DMS79 treated with DMSO at 0.1 percent for 48 hours (cell line): ENCODE measurements around the gene CUEDC2.
A peak's percentile ranks its signal among the peaks of the same experiment; 100 is the strongest.
"Not testable (repeated sequence)": the region's sequence is repeated elsewhere in the genome, so short reads cannot be mapped to it uniquely, and the experiment has no call there.

Experiments
- DNase-seq: peaks from one replicate; lab custom pipeline; 2025; lab: John Stamatoyannopoulos, UW

Gene CUEDC2

DNA sequence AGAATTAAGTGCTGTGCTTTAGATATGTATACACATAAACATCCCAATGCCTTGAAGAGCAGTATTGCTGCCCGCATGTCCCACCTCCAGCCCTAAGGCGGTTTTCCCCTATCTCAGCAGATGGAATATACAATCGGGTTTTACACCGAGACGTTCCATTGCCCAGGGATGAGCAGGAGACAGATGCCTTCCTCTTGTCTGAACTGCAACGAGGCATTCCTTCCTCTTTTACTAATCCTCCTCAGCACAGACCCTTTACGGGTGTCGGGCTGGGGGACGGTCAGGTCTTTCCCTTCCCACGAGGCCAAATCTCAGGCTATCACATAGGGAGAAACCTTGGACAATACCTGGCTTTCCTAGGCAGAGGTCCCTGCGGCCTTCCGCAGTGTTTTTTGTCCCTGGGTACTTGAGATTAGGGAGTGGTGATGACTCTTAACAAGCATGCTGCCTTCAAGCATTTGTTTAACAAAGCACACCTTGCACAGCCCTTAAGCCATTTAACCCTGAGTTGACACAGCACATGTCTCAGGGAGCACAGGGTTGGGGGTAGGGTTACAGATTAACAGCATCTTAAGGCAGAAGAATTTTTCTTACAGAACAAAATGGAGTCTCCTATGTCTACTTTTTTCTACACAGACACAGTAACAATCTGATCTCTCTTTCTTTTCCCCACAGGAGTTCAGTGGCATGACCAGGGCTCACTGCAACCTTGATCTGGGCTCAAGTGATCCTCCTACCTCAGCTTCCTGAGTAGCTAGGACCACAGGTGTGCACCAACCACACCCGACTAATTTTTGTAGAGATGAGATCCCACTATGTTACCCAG lies 22.5 kb upstream of the CUEDC2 start:
- not testable (repeated sequence) for DNase-seq

DNA sequence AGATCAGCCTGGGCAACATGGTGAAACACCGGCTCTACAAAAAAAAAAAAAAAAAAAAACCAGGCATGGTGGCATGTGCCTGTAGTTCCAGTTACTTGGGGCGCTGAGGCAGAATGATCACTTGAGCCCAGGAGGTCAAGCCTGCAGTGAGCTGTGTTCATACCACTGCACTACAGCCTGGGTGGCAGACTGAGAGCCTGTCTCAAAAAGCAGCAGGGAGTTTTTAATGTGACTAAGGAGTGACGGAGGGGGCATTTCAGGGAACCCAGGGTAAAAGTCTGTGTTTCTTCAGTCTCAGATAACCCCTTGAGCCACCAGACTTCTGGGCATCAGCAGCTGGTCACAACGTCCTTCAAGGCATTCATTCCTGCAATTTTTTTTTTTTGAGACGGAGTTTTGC lies 21.1 kb upstream of the CUEDC2 start:
- no peak for DNase-seq

DNA sequence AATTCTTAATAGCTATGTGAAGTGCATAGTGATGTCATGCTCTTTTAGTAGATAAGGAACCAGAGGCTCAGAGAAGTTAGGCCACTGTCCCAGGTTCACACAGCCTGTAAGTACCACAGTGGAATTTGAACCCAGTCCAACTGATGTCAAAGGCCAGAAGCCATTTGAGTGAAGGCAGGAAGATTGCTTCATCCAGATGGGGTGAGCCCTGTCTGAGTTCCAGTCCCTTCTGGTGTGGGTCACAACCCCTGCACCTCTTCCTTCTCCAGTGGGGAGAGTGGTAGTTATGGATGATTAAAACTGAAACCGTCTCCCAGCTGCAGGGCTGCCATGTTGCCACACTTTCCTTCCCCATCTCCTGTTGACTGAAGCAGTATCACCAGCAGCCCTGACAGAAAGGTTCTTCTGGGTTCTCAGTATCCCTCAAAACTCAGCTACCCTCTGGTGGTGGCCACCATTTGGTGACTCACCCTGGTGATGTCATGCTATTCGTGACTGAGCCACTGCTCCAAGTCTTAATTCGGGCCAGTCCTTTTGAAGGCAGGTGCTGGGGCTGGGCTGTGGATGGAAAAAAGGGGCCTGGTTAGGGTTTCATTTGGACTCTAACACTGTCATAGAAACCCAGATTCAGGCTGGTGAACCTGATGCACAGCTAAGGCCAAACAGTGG lies 20.4 kb upstream of the CUEDC2 start:
- DNase-seq: no peak

GRCh38 chr10:102451105-102451969 lies 19.0 kb upstream of the CUEDC2 start, which contains the start of gene C10orf95:
TSS of gene C10orf95 (minus strand) at chr10:102451543. CDS start at chr10:102451093, 450 bp downstream.
- no peak for DNase-seq

GRCh38 chr10:102450374-102451104 lies 18.2 kb upstream of the CUEDC2 start:
- DNase-seq: peak; percentile 42

DNA sequence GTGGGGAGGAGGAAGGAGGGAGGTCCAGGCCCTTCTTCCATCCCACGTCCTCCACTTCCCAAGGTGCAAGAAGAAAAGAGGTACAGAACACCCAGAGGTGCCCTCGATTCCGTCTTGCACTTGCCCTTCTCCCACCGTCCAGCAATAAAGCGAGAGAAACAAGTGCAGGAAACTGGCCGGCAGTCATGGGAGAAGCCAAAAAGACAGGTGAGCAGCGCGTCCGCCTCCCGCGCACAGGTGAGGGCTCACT lies 17.7 kb upstream of the CUEDC2 start:
- DNase-seq: no peak

DNA sequence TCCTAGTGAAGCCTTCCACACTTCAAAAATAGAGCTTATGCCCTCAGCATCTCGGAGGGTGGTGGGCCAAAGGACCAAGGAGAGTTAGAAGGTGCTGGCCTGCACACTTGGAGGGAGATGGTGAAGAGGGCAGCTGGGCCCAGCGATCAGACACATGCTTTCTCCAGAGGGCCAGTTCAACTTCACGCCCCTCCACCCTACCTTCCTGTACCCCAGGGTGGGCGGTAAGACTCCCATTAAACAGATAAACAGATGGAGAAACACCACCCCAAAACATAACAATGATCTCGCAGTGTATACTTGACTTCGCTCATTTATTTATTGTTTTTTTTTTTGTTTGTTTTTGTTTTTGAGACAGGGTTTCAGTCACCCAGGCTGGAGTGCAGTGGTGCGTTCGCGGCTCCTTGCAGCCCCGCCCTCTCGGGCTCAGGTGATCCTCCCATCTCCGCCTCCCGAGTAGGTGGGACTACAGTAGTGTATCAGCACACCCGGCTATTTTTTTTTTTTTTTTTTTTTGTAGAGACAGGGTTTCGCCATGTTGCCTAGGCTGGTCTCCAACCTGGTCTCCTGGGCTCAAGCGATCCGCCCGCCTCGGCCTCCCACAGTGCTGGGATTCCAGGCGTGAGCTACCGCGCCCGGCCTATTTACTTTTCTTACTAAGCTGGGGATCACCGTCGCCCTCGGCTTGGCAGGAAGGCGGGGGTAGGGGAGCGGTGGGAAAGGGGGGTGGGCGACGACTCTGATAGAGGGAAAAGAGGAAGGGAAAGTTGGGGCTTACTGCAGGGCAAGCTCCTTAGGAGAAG lies 17.1 kb upstream of the CUEDC2 start:
- peak; percentile 42 for DNase-seq

DNA sequence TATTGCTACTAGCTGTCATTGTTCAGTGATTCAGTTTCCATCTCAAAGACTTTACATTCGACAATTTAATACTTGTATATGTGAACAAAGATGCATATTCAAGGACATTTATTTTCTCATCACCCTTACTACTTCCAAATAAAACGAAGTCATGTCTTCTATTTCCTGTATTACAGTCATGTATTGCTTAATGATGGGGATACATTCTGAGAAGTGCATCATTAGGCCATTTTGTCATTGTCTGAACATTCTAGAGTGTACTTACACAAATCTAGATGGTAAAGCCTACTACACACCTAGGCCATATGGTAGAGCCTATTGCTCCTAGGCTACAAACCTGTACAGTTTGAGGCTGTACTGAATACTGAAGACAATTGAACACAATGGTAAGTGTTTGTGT lies 12.5 kb upstream of the CUEDC2 start:
- no peak for DNase-seq

DNA sequence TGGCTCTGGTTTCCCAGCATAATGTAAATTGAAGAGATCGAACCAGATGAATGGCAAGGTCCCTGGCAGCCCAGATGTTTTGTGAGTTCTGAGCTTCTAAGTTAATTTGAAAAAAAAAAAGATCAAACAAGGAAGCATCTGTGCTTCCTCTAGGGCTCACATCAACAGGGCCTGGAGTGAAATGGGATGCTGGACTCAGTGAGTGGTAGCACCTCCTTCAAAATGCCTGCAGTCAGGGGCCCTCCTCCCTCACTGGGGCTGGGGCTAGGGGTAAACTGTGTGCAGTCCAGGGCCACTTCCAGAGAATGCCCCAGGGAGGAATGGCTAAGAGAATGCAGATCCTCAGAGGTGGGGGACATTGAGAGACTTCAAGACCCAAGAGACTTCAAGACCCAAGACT lies 6.0 kb upstream of the CUEDC2 start:
- DNase-seq: no peak

GRCh38 chr10:102437515-102437914 lies 5.1 kb upstream of the CUEDC2 start:
- DNase-seq: no peak

GRCh38 chr10:102436312-102436711 lies 3.9 kb upstream of the CUEDC2 start:
- no peak for DNase-seq

- DNase-seq: peak; percentile 29
Measured at GRCh38 chr10:102435529-102436233, 3.3 kb upstream of the CUEDC2 start.

- no peak for DNase-seq
Measured at GRCh38 chr10:102435133-102435497, 2.7 kb upstream of the CUEDC2 start.

DNA sequence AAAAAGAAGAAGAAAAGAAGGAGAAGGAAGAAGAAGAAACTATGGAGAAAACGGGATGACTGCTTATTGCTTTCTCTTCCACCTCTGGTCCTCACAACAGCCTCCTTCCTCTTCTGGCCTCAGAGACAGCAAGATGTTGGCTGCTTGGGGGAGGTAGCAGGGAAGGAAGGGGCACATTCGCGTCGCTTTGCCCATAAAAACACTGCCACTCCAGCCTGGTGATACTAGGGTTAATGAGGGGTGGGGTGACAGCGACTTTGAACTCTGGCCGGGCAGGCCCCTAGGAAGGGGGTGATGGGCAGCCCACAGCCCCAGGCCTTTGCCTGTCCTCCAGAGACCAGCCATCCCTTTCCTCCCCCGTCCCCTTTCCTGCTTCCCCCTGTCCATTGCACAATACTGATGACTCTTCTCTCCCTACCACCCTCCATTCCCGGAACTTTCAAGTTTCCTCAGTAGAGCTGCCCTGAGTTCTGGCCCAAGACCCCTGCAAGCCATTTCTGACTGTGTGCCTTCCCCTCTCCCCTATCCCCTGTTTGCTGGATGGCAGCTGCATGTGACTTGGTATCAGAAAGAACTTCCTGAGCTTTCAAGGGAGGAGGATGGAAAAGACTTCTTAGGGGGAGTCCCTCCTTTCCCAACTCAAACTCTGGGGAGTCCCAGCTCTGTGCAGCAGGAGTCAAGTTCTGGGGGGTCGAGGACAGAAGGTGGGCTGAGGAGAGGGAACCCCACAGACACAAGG lies 2.2 kb upstream of the CUEDC2 start:
- DNase-seq: no peak

DNA sequence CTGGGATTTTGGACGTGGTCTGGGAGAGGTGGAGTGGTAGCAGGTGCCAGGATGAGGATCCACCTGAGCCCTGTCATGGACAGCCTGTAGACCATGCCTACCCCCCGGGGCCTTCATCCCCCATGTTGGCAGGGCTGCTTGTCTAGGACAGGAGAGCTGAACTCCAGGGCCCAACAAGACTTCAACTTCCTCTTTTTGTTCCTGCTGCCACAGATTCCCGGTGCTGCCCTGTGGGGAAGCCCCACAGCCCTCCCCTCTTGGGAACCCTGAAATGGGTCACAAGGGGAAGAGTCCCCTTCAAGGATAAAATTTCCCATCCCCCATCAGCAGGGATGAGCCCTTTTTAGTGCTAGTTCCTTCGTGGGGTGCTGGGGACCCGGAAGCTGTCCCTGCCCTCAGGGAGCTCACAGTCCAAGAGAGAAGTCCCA lies 1.3 kb upstream of the CUEDC2 start:
- no peak for DNase-seq

DNA sequence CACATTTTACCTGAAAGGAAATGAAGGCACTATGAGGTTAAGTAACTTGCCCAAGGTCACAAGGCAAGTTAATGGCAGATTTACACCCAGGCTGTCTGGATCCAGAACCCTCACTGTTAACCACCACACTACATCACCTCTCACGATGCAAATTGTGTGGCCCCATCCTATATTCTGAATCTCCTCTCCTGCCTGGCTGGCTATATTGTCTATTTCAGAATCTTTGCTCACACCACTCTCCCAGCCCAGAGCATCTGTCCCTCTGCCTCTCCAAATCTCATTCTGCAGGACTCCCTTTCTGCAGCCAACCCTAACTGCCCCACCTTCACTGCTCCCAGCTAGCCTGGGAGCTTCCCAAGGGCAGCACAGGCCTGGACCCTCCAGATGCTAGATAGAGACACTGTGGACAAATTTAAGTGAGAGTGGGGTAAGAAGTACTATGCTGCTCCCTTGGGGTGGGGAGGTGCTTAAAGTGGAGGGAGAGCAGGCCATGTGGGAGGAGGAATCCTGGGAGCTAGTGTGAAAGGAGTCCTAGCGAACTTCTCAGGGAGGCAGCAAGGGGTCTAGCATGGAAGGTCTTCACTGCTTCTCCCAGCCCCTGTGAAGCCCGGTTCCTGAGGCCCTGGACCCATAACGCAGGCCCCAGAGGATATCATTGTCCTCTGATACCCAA lies 786 bp downstream of the CUEDC2 start:
- DNase-seq: no peak

- DNase-seq: no peak
Measured at GRCh38 chr10:102429468-102429867, 2.9 kb downstream of the CUEDC2 start.

- DNase-seq: no peak
Measured at GRCh38 chr10:102426803-102427287, 5.5 kb downstream of the CUEDC2 start.

DNA sequence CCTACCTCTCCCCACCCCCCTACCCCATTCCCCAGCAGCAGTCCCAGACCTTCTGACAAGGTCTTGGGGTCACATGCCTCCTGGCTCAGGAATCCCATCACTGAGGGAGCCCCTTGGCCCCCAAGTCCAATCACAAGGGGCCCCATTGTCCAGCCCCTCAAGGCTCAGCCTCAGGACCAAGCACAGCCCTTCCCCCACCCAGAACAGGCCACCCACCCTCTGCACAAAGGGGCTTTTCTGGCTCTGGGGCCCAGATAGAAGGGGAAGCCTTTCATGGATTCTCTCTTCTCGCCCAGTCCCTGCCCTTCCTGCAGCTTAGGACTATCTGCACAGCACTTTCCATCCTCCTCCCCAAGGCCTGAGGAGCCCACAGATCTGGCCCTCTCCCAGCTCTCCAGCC lies 6.9 kb downstream of the CUEDC2 start:
- DNase-seq: no peak
